GM10266 (cell line): ENCODE results near the gene GTF3C5.

ENCODE experiments used
- DNase-seq: peaks from one replicate; pipeline ENCODE4 v3.0.0; 2012; ENCODE audit errors: extremely low spot score
- TF ChIP-seq, protein P1 (sequence below): IDR thresholded peaks from 2 replicates; pipeline ENCODE4 v1.5.1; 2012; ENCODE audit warnings: mild to moderate bottlenecking, low read depth; ENCODE audit not compliant: control insufficient read depth, insufficient read depth; ENCODE audit errors: missing control alignments

Gene GTF3C5

DNA sequence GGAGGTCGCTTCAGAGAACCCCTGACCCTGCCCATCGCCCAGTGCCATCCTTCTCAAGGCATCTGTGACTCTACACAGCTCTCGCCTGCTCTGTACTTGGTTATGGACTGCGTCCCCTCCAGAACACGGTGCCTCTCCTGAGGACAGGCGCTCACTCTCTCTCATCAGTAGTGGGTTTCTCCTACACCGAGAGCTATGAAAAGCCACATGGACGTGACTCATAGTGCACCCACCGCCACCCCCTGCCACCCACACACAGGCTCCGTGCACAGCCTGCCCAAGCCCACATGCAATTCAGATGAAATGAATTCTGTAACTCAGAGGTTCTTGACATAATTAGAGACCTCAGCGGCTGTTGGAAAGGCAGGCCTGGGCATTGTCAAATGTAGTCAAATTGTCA, 13.9 kb downstream of the GTF3C5 start:
- TF ChIP-seq, protein P1, sequence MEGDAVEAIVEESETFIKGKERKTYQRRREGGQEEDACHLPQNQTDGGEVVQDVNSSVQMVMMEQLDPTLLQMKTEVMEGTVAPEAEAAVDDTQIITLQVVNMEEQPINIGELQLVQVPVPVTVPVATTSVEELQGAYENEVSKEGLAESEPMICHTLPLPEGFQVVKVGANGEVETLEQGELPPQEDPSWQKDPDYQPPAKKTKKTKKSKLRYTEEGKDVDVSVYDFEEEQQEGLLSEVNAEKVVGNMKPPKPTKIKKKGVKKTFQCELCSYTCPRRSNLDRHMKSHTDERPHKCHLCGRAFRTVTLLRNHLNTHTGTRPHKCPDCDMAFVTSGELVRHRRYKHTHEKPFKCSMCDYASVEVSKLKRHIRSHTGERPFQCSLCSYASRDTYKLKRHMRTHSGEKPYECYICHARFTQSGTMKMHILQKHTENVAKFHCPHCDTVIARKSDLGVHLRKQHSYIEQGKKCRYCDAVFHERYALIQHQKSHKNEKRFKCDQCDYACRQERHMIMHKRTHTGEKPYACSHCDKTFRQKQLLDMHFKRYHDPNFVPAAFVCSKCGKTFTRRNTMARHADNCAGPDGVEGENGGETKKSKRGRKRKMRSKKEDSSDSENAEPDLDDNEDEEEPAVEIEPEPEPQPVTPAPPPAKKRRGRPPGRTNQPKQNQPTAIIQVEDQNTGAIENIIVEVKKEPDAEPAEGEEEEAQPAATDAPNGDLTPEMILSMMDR = no peak
- no peak for DNase-seq

DNA sequence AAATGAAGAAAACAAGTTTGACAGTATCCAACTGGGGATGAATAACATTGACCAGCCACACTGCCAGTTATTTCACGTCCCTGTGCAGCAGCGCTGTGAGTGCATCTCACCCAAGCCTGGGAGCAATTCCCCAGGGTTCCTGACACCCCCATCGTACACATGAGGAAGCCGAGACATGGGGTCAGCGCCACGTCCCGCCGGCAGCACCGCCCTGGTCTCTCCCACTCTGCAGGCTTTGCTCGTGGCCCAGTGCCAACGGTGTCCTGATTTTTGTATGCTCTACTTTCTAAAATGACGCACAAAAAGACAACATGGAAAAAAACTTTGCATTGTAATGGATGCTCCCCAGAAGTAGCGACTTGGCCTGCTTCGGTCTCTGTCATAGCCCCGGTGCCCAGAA, 14.3 kb downstream of the GTF3C5 start:
- no peak for DNase-seq
- TF ChIP-seq, protein P1 = no peak

DNA sequence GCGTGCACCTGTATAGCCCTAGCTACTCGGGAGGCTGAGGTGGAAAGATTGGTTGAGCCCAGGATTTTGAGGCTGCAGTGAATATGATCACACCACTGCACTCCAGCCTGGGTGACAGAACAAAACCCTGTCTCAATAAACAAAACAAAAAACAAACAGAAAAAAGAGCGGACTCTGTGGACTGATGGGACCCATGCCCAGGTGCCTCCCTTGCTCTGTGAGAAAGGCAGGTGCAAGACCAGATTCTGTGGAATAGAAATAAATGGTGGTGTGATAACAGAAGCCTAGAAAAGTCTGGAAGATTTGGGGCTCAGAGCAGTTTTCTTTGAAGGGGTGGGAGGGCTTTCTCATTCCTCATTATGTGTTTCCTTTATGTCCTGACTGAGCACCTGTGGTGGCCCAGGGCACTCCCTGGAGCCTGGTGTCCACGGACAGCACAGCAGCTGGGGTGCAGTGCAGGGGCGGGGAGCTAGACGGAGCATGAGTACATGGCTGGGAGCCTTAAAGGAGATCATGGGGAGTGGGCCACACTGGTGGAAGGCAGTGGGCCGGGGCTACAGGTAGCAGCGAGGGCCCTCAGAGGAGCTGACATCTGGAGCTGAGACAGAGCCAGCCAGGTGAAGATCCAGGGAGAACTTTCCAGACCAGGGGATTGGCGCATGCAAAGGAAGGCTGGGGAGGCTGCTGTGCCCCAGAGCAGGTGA, 15.6 kb downstream of the GTF3C5 start:
- no peak for DNase-seq
- TF ChIP-seq, protein P1 = no peak

DNA sequence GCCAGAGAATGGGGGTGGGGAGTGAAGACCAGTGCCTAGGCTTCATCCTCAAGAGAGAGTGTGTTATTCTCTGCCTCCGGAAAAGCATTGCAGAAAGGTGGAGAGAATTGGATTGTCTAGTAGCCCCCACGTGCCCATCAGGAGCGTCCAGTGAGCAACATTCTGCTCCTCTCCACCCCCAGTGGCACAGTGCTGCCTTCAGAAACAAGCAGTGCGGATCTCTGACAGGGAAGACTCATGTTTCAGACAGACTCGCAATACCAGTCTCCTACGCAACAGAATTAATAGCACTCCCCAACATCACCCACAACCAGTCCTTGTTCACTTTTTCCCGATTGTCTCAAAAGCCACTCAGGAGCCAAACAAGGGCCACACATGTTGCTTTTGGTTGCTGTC, 16.1 kb downstream of the GTF3C5 start:
- no peak for DNase-seq
- TF ChIP-seq, protein P1 = no peak

DNA sequence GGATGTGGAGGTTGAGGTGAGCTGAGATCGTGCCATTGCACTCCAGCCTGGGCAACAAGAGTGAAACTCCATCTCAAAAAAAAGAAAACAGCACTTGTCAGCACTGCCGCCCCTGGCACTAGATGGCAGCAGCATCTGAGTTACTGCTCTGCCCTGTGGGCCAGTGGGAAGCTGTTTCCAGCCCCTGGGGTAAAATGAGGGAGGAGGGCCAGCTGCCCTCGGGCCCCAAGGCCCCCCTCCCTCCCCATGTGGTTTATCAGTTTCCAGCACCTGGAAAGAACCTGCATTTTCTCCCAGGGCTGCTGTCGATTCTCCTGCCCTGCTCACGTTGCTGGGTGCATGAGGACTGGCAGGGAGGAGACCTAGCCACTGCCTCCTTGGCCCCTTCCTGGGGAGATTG, 17.8 kb downstream of the GTF3C5 start:
- no peak for DNase-seq
- TF ChIP-seq, protein P1 = peak; percentile 37

DNA sequence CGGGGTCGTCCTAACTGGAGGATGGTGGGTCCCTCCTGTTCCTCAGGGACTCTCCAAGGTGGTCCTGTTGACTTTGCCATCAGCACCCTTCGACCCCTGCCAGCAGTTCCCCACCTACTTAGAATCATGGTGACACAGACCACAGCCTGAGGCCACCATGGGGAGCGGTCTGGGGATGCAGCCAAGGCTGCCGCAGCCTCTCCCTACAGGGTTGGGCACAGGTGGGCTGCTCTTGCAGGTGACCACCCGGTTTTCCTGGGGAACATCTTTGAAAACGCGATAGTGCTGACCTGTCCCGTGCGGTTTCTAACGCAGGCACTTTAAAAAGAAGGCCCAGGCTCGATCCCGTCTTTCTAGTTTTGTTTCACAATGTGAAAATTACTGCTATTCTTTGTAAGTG, 18.2 kb downstream of the GTF3C5 start:
- TF ChIP-seq, protein P1 = no peak

DNA sequence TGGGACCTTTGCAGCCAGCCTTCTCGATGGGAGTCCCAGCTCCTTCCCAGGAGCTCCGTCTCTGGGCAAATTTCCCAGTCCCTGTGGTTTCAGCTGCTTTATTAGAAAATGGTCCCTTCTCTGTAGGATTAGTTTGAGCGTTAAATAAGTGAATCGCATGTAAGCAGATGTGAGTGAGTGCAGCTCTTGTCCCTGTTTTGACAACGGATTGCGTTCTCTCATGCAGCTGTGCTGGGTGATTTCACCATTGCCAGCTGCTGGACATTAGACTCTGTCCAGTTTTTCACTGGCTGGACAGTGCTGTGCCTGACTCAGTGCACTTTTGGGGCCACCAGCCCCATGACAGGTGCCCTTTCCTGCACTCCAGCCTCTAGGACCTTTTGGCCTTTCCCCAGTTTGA, 19.3 kb downstream of the GTF3C5 start:
- TF ChIP-seq, protein P1 = no peak
- DNase-seq = no peak

More for the DNA sequence above, 18.2 kb downstream of the GTF3C5 start:
- no peak for DNase-seq
